Lower lobe of right lung (tissue), 2 donors: ENCODE measurements around the gene DCST1. TPM values are rescaled to one million over a fixed set of nuclear protein-coding genes. Genes with fewer than 3 reads are reported as not detected.

Experiments
- ATAC-seq, 2 donors: fragments of 200-7000 bp; cut with Tn5 transposase; one replicate each; pipeline ENCODE4 v1.9.1; 2020 to 2022; ENCODE audit warnings: mild to moderate bottlenecking in 2 of 2, moderate library complexity in 2 of 2
- DNase-seq: peaks from one replicate; pipeline ENCODE4 v3.0.0-alpha.2; 2020
- H3K27ac ChIP-seq: fragments of 200-600 bp; one replicate; pipeline ENCODE4 v1.8.0; 2022
- H3K27me3 ChIP-seq: fragments of 200-600 bp; one replicate; pipeline ENCODE4 v1.8.0; 2022; ENCODE audit warnings: low read depth
- H3K36me3 ChIP-seq: fragments of 200-600 bp; one replicate; pipeline ENCODE4 v1.8.0; 2022; ENCODE audit warnings: mild to moderate bottlenecking
- H3K4me1 ChIP-seq: fragments of 200-600 bp; one replicate; pipeline ENCODE4 v1.8.0; 2022
- H3K4me3 ChIP-seq: fragments of 200-600 bp; one replicate; pipeline ENCODE4 v1.8.0; 2022; ENCODE audit warnings: mild to moderate bottlenecking
- H3K9me3 ChIP-seq: fragments of 200-600 bp; one replicate; pipeline ENCODE4 v1.8.0; 2022
- intact Hi-C: fragments of 100-400 bp; cut with DNase I; formaldehyde crosslinking; loops from one replicate; pipeline ENCODE4 v1.11.0; 2022
- total RNA-seq: library from RNA; stranded (reverse); fragmentation: NEBNext Ultra II Directional; extraction: Animal tissue kit (Norgen Biotek cat#: 25700); gene quantifications from one replicate; pipeline ENCODE4 v1.2.1, GENCODE V29; 2021
- TF ChIP-seq, protein P1 (sequence below): fragments of 200-600 bp; IDR thresholded peaks from one replicate; pipeline ENCODE4 v1.8.0; 2022; ENCODE audit warnings: antibody characterized with exemption, mild to moderate bottlenecking
- donor health status: DM: no; HTN: yes; CAD: no; lungs with severe emphysema.

The DCST1 gene
- total RNA-seq, 1 donor from 2014 or later: not detected

DNA sequence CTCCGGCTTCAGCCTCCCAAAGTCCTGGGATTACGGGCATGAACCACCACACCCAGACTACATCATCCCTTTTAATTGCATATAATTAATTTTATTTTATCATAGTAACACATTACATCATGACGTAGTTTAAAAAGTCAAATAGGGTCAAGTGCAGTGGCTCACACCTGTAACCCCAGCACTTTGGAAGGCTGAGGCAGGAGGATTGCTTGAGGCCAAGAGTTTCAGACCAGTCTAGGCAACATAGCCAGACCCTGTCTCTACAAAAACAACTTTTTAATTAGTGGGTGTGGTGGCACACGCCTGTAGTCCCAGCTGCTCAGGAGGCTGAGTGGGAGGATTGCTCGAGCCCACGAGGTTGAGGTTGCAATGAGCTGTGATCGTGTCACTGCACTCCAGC is 65.7 kb downstream of the DCST1 start:
- ATAC-seq (no peak), DNase-seq (no peak)
- peaks cover 17% of the 10 kb centered on the region for H3K4me1 ChIP-seq
- intact Hi-C loops: no loop called here
- H3K9me3 ChIP-seq: no peaks in the 10 kb centered on the region
- no peaks in the 10 kb centered on the region for H3K27me3 ChIP-seq
- H3K27ac ChIP-seq: no peak overlapping the region
- no peak overlapping the region for H3K4me3 ChIP-seq
- TF ChIP-seq, protein P1, sequence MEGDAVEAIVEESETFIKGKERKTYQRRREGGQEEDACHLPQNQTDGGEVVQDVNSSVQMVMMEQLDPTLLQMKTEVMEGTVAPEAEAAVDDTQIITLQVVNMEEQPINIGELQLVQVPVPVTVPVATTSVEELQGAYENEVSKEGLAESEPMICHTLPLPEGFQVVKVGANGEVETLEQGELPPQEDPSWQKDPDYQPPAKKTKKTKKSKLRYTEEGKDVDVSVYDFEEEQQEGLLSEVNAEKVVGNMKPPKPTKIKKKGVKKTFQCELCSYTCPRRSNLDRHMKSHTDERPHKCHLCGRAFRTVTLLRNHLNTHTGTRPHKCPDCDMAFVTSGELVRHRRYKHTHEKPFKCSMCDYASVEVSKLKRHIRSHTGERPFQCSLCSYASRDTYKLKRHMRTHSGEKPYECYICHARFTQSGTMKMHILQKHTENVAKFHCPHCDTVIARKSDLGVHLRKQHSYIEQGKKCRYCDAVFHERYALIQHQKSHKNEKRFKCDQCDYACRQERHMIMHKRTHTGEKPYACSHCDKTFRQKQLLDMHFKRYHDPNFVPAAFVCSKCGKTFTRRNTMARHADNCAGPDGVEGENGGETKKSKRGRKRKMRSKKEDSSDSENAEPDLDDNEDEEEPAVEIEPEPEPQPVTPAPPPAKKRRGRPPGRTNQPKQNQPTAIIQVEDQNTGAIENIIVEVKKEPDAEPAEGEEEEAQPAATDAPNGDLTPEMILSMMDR: no peak
- no peaks in the 10 kb centered on the region for H3K36me3 ChIP-seq

Other genes starting within 250 kb of the DCST1 start
- gene KCNN3, start 163.5 kb upstream of the DCST1 start, total RNA-seq: 4.4 TPM
- gene PMVK, start 97.1 kb upstream of the DCST1 start, total RNA-seq: 34.1 TPM
- gene PBXIP1, start 77.7 kb upstream of the DCST1 start, total RNA-seq: 68.1 TPM
- gene PYGO2, start 72.0 kb upstream of the DCST1 start, total RNA-seq: 27.4 TPM
- gene SHC1, start 63.1 kb upstream of the DCST1 start, total RNA-seq: 94.8 TPM
- gene CKS1B, start 59.1 kb upstream of the DCST1 start, total RNA-seq: 28.5 TPM
- 31.9 TPM for gene FLAD1, start 50.5 kb upstream of the DCST1 start, total RNA-seq
- not detected for gene LENEP, start 40.2 kb upstream of the DCST1 start, total RNA-seq
- gene ZBTB7B, start 31.0 kb upstream of the DCST1 start, total RNA-seq: 72.0 TPM
- gene DCST2, start within 50 bp of the DCST1 start, total RNA-seq: 1.4 TPM
- gene ADAM15, start 17.5 kb downstream of the DCST1 start, total RNA-seq: 121 TPM
- 7.4 TPM for gene EFNA4, start 29.9 kb downstream of the DCST1 start, total RNA-seq
- 1.0 TPM for gene EFNA3, start 45.0 kb downstream of the DCST1 start, total RNA-seq
- gene EFNA1, start 94.1 kb downstream of the DCST1 start, total RNA-seq: 144 TPM
- gene SLC50A1, start 102.0 kb downstream of the DCST1 start, total RNA-seq: 42.6 TPM
- 62.3 TPM for gene DPM3, start 106.7 kb downstream of the DCST1 start, total RNA-seq
- 173 TPM for gene KRTCAP2, start 139.5 kb downstream of the DCST1 start, total RNA-seq
- 0.35 TPM for gene TRIM46, start 140.0 kb downstream of the DCST1 start, total RNA-seq
- 24.4 TPM for gene THBS3, start 174.1 kb downstream of the DCST1 start, total RNA-seq
- gene MTX1, start 174.9 kb downstream of the DCST1 start, total RNA-seq: 27.9 TPM
- gene ENTREP3, start 221.7 kb downstream of the DCST1 start, total RNA-seq: 22.9 TPM
- 70.2 TPM for gene SCAMP3, start 228.5 kb downstream of the DCST1 start, total RNA-seq
- 51.1 TPM for gene CLK2, start 239.7 kb downstream of the DCST1 start, total RNA-seq
- 4.2 TPM for gene HCN3, start 243.6 kb downstream of the DCST1 start, total RNA-seq